Non-pigmented ciliary epithelial cell (primary cell): ENCODE measurements around the gene ZMAT5.

Experiments used
- DNase-seq: peaks from one replicate; pipeline ENCODE4 v3.0.0-alpha.2; 2010; ENCODE audit warnings: low read depth

ZMAT5 gene

GRCh38 chr22:29683536-29683935 is 83.3 kb downstream of the ZMAT5 start:
- no peak for DNase-seq
